HUES64 (cell line): Measurements from ENCODE around the gene NMD3.

Experiments
- H3K27ac ChIP-seq: 2 replicates; pipeline ENCODE4 v1.7.0; 2013; ENCODE audit warnings: low read depth, low read length, inconsistent platforms
- H3K27me3 ChIP-seq: 2 replicates; pipeline ENCODE4 v1.6.1; 2013; ENCODE audit warnings: mild to moderate bottlenecking, low read length; ENCODE audit not compliant: insufficient read depth
- H3K36me3 ChIP-seq: 2 replicates; pipeline ENCODE4 v1.6.1; 2013; ENCODE audit warnings: mild to moderate bottlenecking, low read length; ENCODE audit not compliant: insufficient read depth
- H3K4me1 ChIP-seq: 2 replicates; pipeline ENCODE4 v1.6.1; 2013; ENCODE audit warnings: mild to moderate bottlenecking, low read length, moderate library complexity; ENCODE audit not compliant: insufficient read depth
- H3K4me3 ChIP-seq: 2 replicates; pipeline ENCODE4 v1.5.1; 2013; ENCODE audit warnings: mild to moderate bottlenecking, low read length, moderate library complexity
- H3K9ac ChIP-seq: 2 replicates; pipeline ENCODE4 v1.6.1; 2013; ENCODE audit warnings: mild to moderate bottlenecking, low read depth, low read length
- H3K9me3 ChIP-seq: 2 replicates; pipeline ENCODE4 v1.6.1; 2013; ENCODE audit warnings: low read depth, low read length; ENCODE audit not compliant: insufficient read depth
- WGBS: fragments of 150-250, 120-280 bp; methylation state at CpG from one replicate; pipeline ENCODE4 v1.1.7; 2013; ENCODE audit warnings: missing lambda C conversion rate; 5-methylcytosine and 5-hydroxymethylcytosine counted together

Gene NMD3

GRCh38 chr3:161284989-161285388, 63.9 kb downstream of the NMD3 start:
- 94% methylated on average over 3 of the region's 4 CpGs for WGBS
- no peaks in the 10 kb centered on the region for H3K4me1 ChIP-seq

GRCh38 chr3:161289174-161289573, 68.1 kb downstream of the NMD3 start:
- 94% methylated on average over 4 of the region's 4 CpGs for WGBS

More at GRCh38 chr3:161284989-161285388, 63.9 kb downstream of the NMD3 start:
- no peak overlapping the region for H3K27ac ChIP-seq
- H3K9me3 ChIP-seq = peaks cover 2% of the 10 kb centered on the region; the same call in 1 of the 2 replicates
- H3K36me3 ChIP-seq = no peaks in the 10 kb centered on the region
- no peak overlapping the region for H3K4me3 ChIP-seq
- H3K27me3 ChIP-seq = no peaks in the 10 kb centered on the region
- H3K9ac ChIP-seq = no peak overlapping the region

GRCh38 chr3:161291191-161291901, 70.2 kb downstream of the NMD3 start:
- Histone ChIP-seq H3K27me3 (no peaks in the 10 kb centered on the region), H3K4me3 (no peak overlapping the region), H3K9me3 (peaks cover 1% of the 10 kb centered on the region; the same call in 1 of the 2 replicates), H3K36me3 (no peaks in the 10 kb centered on the region), H3K27ac (no peak overlapping the region), H3K4me1 (no peaks in the 10 kb centered on the region), H3K9ac (no peak overlapping the region)
- WGBS = 95% methylated on average over 5 of the region's 5 CpGs

More at GRCh38 chr3:161289174-161289573, 68.1 kb downstream of the NMD3 start:
- H3K27ac ChIP-seq = no peak overlapping the region
- H3K9me3 ChIP-seq = no peaks in the 10 kb centered on the region
- H3K36me3 ChIP-seq = no peaks in the 10 kb centered on the region
- no peak overlapping the region for H3K4me3 ChIP-seq
- H3K27me3 ChIP-seq = no peaks in the 10 kb centered on the region
- no peak overlapping the region for H3K9ac ChIP-seq
- no peaks in the 10 kb centered on the region for H3K4me1 ChIP-seq

GRCh38 chr3:161293381-161293780, 72.3 kb downstream of the NMD3 start:
- Histone ChIP-seq H3K9me3 (peaks cover 18% of the 10 kb centered on the region), H3K4me1 (no peaks in the 10 kb centered on the region), H3K4me3 (no peak overlapping the region), H3K36me3 (0 out of 2 replicates have a peak, but pooled peaks cover 2% of the 10 kb centered on the region), H3K27me3 (no peaks in the 10 kb centered on the region), H3K9ac (no peak overlapping the region), H3K27ac (no peak overlapping the region)
- 100% methylated on average over 2 of the region's 2 CpGs for WGBS

- no peak overlapping the region for H3K27ac ChIP-seq
- no peaks in the 10 kb centered on the region for H3K27me3 ChIP-seq
- no peak overlapping the region for H3K9ac ChIP-seq
- H3K36me3 ChIP-seq = 0 out of 2 replicates have a peak, but pooled peaks cover 2% of the 10 kb centered on the region
- H3K9me3 ChIP-seq = peaks cover 29% of the 10 kb centered on the region
- H3K4me3 ChIP-seq = no peak overlapping the region
- no peaks in the 10 kb centered on the region for H3K4me1 ChIP-seq
These were observed 74.2 kb downstream of the NMD3 start for GRCh38 chr3:161295325-161295724.

GRCh38 chr3:161296814-161297213, 75.7 kb downstream of the NMD3 start:
- 100% methylated on average over 3 of the region's 3 CpGs for WGBS
- Histone ChIP-seq H3K4me3 (no peak overlapping the region), H3K9ac (no peak overlapping the region), H3K27ac (no peak overlapping the region), H3K4me1 (no peaks in the 10 kb centered on the region), H3K9me3 (peaks cover 29% of the 10 kb centered on the region), H3K36me3 (0 out of 2 replicates have a peak, but pooled peaks cover 2% of the 10 kb centered on the region), H3K27me3 (no peaks in the 10 kb centered on the region)
